HG03159 (cell line): ENCODE results near the gene MCF2L.
"Not testable (repeated sequence)": the region's sequence is repeated elsewhere in the genome, so short reads cannot be mapped to it uniquely, and the experiment has no call there.

Source experiments
- ATAC-seq: cut with Tn5 transposase; IDR thresholded peaks from one replicate; pipeline ENCODE4 v1.9.1; 2021; ENCODE audit warnings: mild to moderate bottlenecking, moderate library complexity; ENCODE audit not compliant: unreplicated experiment

The MCF2L gene

DNA sequence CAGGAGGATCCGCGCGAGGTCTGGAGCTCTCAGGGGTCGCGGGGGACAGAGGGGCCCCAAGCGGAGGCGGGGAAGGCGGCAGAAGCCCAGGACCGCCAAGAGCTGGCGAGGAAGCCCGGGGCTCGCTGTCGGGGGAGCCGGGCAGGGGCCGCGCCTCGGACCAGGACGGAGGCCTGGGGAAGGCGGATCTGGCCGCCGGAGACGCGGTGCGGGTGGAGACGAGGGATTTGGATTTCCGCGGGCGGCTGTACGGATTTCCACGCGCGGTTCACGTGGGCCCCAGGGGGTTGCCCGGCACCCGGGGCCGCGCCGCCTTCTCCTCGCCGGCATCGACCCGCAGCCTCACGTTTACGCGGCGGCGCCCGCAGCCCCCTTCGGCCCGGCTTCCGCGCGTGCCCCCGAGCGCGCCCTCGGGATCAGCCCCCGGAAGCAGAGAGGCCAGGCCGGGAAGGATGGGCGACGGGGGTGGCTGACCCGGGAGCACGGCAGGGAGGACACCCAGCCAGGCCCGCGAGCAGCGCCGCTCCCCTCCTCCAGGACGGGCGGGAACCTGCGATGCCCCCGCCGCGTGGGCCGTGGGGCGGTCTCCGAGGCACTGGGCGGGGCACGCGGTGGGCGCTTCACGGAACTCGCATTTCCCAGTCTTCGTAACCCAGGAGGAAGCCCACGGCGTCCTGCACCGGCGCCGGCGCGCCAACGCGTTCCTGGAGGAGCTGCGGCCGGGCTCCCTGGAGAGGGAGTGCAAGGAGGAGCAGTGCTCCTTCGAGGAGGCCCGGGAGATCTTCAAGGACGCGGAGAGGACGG lies 141.2 kb downstream of the MCF2L start:
- no peak for ATAC-seq

DNA sequence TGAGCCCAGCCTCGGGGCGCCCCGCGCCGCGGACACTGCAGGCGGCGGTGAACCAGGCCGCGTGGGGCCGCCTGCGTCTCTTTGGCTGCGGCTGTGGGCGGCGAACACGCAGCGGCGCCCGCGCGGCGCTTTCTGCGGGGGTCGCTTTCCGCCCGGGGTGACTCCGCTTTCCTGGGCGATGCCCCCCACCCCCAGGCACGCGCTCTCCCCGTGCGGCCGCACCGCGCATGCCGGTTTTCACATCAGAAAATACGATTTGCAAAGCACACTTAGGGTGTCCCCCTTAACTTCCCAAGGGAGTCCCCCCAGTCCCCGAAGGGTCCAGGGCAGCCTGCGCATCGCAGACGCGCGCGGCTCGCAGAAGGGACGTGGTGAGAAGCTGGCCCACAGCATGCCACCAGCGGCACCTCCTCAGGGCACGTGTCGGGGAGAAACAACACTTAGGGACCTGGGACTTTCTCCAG lies 141.9 kb downstream of the MCF2L start:
- no peak for ATAC-seq

DNA sequence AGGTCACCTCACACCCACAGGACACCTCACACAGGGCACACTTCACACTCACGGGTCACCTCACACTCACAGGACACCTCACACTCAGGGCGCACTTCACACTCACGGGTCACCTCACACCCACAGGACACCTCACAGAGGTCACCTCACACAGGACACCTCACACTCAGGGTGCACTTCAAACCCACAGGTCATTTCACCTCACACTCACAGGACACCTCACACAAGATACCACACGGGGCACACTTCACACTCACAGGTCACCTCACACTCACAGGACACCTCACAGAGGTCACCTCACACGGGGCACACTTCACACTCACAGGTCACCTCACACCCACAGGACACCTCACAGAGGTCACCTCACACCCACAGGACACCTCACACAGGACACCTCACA lies 142.8 kb downstream of the MCF2L start:
- not testable (repeated sequence) for ATAC-seq

DNA sequence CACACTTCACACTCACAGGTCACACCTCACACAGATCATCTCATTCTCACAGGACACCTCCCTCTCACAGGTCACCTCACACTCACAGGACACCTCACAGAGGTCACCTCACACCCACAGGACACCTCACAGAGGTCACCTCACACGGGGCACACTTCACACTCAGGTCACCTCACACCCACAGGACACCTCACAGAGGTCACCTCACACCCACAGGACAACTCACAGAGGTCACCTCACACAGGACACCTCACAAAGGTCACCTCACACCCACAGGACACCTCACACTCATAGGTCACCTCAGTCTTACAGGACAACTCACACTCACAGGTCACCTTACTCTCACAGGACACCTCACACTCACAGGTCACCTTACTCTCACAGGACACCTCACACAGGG lies 143.5 kb downstream of the MCF2L start:
- ATAC-seq, result not testable (repeated sequence)

DNA sequence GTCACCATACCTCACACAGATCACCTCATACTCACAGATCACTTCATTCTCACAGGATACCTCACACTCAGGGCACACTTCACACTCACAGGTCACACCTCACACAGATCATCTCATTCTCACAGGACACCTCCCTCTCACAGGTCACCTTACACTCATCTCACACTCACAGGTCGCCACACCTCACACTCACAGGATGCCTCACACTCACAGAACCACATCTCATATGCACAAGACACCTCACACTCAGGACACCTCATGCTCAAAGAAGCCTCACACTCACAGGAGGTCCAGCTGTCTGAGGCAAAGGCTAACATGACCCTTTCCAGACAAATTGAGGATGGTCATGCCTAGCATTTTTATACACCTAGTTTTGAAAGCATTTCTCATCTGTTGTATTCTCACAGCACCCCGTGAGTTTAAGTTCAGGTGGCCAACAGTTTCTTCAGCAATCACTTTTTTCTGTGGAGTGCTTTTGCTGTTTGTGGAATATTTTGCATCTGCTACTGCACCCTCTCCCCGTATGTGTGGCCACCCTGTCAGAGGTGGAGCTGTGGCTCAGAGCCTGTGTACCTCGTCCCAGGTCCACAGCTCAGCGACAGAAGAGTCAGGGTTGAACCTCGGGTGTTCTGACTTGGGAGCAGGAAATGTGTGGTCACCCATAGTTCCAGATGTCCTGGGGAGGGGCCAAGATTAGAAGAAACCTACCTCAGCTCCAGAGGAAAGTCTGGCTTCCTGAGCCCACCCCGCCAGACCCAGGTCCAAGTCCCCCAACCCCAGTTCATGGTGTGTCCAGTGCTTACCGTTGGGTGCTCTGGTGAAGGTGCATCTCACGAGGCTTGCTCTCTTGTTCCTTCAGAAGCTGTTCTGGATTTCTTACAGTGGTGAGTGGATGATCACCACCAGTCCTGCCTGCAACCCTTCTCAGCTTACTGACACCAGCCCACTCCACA lies 144.2 kb downstream of the MCF2L start:
- ATAC-seq, result no peak

DNA sequence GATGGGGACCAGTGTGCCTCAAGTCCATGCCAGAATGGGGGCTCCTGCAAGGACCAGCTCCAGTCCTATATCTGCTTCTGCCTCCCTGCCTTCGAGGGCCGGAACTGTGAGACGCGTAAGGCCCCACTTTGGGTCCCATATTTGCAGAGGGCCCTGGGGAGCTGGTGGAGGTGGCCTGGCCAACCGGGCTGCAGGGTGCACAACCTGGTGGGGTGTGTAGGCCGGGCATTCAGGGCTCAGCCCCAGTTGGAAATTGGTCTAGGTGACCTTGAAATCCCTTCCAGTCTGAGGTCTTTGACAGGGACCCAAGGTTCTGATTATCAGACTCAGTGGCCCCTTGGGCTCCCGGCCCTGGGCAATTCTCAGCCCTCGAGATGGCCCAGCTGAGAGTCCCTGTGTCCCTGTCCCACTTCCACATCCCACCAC lies 144.8 kb downstream of the MCF2L start:
- no peak for ATAC-seq

DNA sequence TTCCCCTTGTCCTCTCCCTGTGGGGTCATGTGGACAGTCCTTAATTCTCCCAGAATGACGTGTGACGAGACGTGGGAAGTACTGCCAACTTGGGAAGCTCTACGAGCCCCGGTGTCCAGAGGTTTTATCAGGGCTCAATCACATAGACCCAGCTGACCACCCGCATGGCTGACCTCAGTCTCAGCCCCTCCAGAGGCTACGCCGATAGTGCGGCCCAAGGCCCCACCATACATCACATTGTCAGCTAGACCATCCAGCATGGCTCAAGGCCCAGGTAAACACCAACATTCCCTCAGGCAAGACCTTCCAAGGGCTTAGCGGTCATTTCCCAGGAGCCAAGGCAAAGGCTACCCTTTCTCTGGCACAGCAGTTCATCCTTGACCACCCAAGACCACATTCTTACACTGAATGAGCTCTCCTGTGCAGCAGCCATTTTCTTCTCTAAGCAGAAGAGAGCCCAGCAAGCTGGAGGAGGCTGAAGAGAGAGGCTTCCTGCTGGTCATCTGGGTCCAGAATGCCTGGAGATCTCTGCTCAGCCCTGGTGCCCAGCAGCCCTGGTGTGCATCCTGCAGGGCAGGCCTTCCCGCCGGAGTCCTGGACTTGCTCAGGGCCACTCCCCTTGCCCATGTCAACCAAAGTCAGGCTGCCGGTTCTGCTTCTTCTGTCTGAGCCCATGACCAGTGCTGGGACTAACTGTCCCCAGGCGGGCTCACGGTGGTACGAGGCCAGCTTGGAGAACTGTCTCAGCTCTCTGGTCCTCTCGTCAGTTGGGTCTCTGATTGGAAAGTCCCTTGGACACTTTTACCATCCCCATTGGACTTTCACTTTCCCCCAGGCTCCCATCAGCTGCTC lies 145.7 kb downstream of the MCF2L start:
- ATAC-seq, result no peak

DNA sequence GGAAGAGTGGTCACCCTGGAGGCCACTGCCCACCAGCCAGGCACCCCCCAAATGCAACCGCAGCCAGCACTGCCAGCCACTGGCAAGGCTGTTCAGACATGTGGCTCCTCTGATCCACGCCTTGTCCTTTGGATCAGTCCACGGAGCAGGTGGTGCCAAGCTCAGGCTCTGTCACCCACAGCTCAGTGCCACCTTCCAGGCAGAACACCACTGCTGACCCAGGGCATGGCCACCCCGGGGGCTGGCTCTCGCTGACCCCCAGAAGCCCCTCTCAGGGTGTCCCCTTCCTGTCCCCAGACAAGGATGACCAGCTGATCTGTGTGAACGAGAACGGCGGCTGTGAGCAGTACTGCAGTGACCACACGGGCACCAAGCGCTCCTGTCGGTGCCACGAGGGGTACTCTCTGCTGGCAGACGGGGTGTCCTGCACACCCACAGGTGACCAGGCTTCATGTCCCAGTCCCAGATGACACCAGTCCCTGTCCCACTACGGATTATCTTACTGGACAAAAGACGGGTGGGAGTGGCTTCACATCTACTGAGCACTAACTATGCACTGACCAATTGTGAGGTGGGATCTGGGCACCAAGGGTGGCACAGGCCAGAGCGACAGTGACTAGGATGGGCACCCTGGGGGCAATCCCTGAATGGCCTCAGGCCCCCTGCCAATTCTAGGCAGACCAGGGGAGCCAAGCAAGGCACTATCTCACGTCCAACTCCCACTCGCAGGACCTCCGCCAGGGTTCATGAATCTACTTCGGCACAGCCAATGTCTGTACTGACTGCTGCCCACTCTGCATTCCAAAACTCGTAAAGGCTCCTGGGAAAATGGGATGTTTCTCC lies 146.6 kb downstream of the MCF2L start:
- ATAC-seq, result no peak

DNA sequence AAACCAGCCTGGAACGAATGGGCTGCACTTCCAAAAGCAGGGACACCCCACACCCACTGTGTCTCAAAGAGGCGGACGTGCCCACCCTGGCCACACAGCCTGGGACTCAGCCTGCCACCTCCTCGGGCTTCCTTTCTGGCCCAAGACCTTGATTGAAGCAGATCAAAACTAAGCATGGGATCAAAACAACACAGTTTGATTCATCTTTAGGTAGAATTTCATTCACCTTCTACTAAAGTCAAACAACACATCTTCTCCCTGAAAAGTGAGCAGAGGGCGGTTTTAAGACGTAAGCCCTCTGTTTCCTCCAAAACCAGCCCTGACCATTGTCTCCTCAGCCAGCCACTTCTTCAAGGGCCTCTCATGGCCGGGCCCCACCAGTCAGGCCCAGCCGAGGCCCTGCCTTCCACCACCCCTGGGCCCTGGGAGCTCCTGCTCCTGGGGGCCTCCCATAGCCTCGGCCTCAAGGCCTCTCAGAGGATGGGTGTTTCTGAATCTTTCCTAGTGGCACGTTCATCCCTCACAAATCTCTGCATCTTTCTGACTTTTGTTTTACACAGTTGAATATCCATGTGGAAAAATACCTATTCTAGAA lies 147.3 kb downstream of the MCF2L start:
- no peak for ATAC-seq

DNA sequence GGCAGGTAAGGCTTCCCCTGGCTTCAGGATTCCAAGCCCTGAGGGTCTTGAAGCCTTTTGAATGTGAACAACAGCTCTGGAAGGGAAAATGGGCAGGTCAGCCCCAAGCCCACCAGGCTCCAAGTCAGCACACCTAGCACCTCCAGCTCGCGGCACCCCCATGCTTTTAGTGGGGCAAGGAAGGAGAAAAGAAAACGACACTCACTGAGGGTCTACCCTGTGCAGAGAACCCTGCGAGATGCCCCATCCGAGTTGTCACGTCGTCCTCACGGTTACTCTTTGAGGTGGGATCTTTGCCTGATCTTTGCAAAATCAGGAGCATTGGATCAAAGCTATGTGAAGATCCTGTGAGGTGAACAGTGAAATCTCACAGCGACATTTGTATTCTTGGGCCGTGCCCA lies 147.9 kb downstream of the MCF2L start:
- ATAC-seq, result no peak

DNA sequence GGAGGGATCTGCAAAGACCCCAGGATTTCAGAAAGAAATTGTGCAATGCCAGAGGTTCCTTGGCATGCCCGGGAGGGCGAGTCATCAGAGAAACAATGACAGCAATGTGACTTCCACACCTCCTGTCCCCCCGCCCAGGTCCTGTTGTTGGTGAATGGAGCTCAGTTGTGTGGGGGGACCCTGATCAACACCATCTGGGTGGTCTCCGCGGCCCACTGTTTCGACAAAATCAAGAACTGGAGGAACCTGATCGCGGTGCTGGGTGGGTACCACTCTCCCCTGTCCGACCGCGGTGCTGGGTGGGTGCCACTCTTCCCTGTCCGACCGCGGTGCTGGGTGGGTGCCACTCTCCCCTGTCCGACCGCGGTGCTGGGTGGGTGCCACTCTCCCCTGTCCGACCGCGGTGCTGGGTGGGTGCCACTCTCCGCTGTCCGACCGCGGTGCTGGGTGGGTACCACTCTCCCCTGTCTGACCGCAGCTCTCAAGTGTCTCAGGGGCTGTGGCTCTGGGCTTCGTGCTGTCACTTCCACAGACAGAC lies 148.4 kb downstream of the MCF2L start:
- no peak for ATAC-seq

DNA sequence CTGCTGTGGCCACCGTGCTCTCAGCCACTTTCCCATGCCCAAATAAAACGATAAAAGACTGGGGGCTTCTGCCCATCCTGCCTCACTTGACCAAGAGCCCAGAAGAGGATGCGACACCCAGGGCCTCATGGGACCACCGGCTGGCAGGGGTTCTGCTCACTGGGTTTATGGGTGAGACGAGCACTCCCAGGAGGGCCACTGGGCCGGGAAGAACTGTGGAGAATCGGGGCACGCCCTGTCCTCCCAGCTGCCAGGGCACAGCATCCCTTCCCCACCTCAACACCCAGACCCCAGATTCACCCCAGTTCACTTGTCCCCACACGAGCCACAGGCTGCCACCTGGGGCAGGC lies 148.9 kb downstream of the MCF2L start:
- ATAC-seq, result no peak

DNA sequence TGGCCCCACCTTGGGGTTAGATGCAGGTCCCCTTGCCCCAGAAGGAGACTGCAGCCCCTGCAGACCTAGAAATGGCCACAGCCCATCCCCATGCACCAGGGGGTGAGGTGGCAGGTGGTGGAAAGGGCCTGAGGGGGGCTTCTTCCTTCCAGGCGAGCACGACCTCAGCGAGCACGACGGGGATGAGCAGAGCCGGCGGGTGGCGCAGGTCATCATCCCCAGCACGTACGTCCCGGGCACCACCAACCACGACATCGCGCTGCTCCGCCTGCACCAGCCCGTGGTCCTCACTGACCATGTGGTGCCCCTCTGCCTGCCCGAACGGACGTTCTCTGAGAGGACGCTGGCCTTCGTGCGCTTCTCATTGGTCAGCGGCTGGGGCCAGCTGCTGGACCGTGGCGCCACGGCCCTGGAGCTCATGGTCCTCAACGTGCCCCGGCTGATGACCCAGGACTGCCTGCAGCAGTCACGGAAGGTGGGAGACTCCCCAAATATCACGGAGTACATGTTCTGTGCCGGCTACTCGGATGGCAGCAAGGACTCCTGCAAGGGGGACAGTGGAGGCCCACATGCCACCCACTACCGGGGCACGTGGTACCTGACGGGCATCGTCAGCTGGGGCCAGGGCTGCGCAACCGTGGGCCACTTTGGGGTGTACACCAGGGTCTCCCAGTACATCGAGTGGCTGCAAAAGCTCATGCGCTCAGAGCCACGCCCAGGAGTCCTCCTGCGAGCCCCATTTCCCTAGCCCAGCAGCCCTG lies 149.4 kb downstream of the MCF2L start:
- ATAC-seq, result no peak

DNA sequence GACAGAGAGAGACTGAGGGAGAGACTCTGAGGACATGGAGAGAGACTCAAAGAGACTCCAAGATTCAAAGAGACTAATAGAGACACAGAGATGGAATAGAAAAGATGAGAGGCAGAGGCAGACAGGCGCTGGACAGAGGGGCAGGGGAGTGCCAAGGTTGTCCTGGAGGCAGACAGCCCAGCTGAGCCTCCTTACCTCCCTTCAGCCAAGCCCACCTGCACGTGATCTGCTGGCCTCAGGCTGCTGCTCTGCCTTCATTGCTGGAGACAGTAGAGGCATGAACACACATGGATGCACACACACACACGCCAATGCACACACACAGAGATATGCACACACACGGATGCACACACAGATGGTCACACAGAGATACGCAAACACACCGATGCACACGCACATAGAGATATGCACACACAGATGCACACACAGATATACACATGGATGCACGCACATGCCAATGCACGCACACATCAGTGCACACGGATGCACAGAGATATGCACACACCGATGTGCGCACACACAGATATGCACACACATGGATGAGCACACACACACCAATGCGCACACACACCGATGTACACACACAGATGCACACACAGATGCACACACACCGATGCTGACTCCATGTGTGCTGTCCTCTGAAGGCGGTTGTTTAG lies 150.3 kb downstream of the MCF2L start:
- no peak for ATAC-seq

DNA sequence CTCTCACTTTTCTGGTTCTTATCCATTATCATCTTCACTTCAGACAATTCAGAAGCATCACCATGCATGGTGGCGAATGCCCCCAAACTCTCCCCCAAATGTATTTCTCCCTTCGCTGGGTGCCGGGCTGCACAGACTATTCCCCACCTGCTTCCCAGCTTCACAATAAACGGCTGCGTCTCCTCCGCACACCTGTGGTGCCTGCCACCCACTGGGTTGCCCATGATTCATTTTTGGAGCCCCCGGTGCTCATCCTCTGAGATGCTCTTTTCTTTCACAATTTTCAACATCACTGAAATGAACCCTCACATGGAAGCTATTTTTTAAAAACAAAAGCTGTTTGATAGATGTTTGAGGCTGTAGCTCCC lies 150.8 kb downstream of the MCF2L start:
- no peak for ATAC-seq

DNA sequence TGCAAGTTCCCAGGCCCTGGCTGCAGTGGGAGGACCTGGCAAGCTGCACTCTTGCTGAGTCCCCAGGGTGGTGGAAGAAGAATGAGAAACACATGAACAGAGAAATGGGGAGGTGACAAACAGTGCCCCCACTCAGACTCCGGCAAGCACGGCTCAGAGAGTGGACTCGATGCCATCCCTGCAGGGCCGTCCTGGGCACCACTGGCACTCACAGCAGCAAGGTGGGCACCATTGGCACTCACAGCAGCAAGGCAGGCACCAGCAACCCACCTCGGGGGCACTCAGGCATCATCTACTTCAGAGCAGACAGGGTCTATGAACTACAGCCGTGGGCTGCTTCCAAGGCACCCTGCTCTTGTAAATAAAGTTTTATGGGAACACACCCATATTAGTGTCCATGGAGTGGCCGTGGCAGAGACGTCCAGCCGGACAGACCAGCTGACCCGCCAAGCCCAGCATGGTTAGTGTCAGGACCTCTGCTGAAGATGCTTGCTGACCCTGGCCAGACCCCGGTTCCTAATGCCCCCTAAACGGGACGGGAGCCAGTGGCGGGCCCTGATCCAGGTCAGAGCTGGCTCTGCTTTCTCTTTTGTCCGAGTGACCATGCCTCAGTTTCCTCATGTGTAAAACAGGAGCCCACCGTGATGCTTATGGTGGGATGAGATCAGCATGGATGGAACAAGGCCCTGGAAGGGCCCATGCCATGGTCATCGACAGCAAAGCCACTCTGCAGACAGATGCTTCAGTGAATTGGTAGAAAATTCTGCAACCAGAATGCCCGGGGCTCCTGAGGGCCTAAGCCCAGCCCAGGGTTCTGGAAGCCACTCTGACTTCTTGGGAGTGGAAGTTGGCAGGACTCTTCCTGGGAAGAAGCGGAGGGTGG lies 151.5 kb downstream of the MCF2L start:
- ATAC-seq, result no peak

DNA sequence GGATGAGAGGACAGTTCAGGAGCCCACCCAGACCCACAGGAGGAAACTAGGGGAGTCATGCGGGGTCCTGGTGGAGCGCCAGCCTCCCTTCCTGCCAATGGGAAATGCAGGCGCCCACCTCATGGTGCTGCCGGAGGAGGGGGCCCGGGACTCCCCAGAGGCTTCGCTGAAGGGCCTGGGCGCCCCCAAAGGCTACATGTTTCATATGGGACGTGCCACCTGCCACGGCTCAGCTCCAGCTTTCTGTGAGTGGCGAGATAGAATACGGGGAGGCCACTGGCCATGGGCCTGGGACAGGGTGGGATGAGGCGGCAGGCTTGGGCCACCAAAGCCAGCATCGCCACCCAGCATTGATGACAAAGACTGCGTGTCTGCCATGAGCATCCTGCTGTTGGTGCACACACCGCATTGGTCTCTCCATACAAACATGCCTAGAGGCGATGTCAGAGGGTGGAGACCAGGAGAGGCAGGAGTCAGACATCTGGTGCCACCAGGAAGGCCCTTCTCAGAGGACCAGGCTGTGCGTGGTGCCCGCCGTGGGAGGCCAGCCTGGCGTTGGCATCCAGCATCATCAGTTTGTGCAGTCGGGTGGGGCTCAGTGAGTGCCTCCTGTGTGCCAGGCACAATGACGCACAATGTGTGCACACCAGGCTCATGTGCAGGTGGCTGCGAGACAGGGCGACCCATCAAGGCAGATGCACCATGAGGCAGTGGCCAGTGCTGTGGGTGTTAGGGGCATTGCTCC lies 152.3 kb downstream of the MCF2L start:
- ATAC-seq, result no peak
